NCI-H1417 treated with DMSO at 0.1 percent for 48 hours (cell line): ENCODE measurements around the gene CIRBP.

Experiments
- DNase-seq: peaks from one replicate; lab custom pipeline; 2025; lab: John Stamatoyannopoulos, UW

The CIRBP gene

DNA sequence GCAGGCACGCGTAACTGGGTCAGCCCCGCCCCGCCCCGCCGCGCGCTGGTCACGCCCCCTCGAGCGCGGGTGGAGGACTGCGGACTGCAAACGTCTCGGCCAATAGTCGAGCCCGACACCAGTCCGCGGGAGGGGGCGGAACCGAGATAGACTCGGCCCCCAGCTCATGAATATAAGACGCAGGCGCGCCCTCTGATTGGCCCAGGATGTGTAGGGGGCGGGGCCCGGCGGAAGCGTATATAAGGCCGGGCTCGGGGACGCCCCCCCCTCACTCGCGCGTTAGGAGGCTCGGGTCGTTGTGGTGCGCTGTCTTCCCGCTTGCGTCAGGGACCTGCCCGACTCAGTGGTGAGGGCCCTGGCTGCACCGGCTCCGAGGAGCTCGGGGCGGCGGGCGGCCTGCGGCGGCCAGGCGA, at the start of gene CIRBP:
CIRBP (plus strand) TSS at position 268 of the 413 bp plus-strand sequence. CDS start 1,602 bp downstream, outside the sequence.
- DNase-seq: peak; percentile 86

DNA sequence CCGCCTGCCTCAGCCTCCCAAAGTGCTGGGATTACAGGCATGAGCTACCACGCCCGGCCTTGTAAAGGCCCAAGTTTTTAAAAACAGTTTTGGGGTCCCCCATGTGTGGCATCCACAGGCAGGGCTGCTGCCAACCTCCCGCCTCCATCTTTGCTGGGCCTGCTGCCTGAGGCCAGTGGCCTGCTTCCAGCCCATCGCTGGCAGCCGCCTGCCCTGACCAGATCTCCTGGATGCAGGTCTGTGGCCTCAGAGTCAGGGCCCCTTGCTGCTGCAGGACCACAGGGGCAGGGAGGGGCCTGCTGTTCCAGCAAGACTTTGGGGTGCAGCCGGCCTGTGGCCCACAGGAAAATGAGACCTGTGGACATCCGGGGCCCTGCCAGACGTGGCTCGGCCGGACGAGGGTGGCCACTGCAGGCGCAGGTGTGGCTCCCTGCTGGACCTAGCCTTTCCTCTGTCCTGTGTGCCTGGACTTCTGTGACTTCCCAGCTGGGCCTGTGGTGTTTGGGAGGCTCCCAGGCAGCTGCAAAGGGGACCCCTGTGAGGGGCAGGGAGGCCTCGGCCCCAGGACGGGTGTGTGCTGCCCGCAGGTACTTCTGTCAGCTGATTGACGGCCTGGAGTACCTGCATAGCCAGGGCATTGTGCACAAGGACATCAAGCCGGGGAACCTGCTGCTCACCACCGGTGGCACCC, 49.2 kb upstream of the CIRBP start:
- DNase-seq: no peak

DNA sequence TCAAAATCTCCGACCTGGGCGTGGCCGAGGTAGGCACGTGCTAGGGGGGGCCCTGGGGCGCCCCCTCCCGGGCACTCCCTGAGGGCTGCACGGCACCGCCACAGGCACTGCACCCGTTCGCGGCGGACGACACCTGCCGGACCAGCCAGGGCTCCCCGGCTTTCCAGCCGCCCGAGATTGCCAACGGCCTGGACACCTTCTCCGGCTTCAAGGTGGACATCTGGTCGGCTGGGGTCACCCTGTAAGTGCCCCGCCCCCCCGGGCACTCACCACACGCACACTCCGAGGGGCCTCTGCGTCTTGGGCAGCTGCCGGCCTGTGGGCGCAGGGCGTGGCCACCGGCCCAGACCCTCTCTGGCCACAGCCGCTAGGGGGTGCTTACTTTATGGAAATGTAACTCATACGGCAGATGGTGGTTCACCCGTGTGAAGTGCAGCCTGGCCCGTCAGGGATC, 48.6 kb upstream of the CIRBP start:
- DNase-seq: no peak

DNA sequence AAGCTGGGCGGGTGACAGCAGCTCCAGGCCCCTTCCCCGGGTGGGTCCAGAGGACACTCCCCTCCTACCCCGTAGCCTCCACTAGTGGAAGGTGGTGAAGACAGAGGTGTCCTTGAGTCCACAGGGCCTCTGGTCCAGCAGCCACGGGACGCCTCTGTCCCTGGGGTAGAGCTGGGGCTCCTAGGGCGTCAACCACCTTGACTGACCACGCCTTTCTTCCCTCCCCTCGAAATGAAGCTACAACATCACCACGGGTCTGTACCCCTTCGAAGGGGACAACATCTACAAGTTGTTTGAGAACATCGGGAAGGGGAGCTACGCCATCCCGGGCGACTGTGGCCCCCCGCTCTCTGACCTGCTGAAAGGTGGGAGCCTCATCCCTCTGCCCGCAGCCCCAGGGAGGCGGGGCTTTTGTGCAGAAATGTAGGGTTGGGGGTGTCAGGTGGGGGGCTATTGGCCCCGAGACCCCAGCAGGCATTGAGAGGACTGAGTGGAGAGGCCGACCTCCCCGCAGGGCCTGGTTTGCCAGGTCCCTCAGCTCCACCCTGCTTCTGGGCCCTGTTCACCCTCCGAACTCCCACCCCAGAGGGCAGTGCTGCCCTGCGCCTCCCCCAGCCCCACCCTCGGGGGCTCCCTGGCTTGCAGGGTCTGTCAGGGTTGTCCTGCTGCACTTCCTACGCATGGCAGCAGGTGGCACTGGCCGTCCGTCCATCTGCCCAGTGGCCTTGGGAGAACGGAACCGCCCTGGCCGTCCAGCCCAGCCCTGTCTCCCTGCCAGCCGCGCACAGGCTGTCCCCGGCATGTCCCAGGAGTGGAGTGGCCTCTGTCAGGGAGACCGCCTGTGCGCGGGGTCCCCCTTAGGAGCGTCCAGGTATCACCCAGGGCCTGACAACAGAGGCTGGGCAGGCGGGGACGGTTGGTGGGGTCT, 47.9 kb upstream of the CIRBP start:
- no peak for DNase-seq

DNA sequence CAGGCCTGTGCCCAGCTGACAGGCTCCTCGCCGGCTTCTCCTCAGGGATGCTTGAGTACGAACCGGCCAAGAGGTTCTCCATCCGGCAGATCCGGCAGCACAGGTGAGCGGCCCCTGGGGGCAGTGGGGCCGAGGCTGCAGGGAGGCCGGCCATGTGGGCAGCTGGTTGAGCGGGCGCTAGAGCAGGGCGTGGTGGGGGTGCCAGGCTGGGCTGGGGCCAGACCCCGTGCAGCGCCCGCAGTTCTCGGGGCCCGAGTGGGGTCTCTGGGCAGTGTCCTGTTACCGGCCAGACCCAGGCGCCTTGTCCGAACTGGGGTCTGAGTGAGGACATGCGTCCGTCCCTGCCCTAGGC, 47.3 kb upstream of the CIRBP start:
- no peak for DNase-seq

DNA sequence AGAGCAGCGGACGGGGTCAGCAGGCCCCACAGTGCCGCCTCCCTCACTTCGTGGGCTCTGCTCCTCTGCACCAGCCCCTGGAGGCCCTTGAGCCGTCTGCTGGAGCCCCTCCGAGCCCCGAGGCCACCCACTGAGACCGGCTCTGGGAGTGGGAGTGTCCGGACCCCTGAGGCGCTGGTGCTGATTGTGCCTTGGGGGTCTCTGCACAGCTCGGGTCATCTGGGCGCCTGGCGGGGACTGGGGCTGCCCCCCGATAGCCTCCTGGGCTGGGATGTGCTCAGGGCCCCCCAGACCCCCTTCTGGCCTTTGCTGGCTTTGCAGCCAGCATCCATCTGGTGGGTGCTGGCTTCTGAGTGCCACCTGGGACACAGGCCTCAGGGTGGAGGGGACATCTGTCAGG, 46.7 kb upstream of the CIRBP start:
- DNase-seq: no peak

DNA sequence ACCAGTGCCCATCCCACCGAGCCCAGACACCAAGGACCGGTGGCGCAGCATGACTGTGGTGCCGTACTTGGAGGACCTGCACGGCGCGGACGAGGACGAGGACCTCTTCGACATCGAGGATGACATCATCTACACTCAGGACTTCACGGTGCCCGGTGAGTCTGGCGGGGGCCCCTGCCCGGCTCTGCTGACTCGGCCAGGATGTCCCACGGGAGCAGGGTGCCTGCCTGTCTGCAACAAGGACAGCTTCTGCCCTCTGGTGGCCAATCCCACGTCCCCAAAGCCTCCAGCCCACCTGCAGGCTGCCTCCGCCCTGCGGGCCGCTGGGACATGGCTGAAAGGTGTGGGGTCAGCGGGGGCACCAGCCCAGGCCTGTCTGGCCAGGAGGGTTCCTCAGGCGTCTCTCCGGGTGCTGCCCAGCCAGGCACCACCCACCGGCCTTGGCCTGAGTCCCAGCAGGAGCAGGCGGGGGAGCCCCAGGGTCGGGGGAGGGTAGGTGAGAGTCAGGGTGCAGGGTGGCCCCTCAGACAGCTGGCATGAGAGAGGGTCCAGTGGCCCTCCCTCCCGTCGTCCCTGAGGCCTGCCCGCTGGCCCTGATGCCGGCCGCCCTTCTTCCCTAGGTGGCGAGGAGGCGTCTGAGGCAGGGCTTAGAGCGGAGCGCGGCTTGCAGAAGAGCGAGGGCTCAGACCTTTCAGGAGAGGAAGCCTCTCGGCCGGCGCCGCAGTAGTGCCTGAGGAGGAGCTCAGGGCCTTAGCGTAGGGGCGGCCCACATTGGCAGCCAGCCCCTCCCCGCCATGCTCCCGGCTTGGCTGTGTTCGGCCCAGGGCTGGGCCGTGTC, 45.9 kb upstream of the CIRBP start:
- no peak for DNase-seq

DNA sequence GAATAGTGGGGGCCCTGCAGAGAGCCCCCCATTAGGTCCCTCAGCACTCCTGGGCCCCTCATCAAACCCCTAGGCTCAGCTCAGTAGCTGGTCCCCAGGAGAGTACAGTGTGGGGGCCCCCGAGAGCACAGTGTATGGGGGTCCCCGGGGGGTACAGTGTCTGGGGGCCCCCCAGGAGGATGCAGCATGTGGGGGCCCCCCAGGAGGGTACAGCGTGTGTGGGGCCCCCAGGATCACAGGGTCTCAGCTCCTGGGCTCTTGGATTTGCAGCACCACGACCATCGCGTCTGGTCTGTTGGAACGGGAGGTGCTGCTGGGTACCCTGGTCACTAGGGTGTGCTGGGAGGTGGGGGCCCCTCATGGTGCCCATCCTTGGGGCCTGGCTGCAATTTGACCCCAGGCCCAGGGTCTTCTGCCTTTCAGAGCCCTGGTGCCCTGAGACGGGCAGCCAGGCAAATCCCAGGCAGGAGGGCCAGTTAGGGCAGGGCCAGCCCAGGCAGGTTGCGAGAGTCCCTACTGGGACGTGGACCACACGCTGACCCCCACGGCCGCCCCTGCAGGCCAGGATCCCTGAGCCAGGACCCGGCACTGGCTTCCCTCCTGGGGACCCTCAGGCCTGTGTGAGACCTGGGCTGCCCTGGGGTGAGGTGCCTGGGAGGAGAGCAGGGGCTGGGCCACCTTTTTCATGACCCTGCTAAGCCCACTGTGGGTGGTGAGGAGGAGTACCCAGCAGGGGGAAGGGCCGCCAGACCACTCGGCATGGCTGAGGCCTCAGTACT, 44.9 kb upstream of the CIRBP start:
- DNase-seq: no peak

DNA sequence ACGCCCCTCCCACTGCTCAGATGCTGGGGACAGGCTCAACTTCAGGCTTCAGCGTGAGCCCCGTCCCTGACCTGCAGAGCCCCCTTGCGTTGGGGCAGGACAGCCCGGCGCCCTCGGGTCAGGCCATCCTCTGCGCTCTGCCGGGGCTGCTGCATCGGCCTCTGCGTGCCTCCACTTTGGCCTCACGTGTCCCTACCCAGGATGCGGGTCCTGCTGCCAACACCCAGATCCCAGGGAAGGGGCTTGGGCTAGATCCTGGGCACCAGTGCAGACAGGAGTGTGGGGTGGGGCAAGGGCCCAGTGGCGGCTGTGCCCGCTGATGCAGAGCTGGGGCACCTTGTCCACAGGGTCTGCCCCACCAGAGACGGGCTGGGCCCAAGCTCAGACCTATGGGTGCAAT, 44.3 kb upstream of the CIRBP start:
- DNase-seq: no peak

DNA sequence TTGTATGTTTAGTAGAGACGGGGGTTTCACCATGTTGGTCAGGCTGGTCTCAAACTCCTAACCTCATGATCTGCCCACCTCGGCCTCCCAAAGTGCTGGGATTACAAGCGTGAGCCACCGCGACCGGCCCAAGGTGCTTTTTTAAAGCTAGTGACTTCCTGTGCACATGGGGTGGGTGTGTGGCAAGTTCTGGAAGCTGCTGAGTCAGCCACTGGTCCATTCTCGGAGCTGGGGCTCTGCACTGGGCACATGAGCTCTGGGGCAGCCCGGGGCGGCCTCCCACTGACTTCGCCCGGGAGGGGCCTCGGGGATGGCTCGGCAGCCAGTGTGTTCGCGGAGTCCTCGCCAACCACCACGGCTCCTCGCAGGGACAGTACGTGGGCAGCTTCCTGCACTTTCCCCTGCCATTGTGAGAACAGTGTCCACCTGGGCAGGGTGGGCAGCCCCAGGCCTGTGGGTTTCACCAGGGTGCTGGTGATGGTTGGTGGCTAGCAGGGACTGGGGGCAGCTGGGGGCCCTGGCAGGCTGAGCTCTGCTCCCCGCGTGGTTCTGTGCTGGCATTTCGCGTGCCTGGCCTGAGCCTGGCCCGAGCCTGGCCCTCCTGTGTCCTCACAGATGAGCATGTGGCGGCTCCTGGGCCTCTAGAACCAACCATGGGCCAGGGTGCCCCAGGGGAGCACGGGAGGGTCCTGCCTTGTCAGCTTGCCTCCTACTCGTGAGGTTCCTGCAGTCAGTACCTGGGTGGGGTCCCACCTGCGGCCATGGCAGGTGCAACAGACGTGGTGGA, 43.5 kb upstream of the CIRBP start:
- no peak for DNase-seq

DNA sequence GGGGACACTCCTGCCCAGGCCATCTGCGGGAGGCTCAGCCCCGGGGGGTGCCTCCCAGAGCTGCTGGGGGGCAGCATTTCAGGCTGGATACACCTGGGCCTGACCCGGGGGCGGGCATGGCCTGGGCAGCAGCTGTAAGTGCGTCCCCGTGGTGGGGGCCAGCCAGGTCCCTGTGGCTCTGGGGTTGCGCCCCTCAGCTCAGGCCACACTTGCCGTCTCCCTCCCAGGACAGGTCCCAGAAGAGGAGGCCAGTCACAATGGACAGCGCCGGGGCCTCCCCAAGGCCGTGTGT, 43.0 kb upstream of the CIRBP start:
- DNase-seq: no peak

DNA sequence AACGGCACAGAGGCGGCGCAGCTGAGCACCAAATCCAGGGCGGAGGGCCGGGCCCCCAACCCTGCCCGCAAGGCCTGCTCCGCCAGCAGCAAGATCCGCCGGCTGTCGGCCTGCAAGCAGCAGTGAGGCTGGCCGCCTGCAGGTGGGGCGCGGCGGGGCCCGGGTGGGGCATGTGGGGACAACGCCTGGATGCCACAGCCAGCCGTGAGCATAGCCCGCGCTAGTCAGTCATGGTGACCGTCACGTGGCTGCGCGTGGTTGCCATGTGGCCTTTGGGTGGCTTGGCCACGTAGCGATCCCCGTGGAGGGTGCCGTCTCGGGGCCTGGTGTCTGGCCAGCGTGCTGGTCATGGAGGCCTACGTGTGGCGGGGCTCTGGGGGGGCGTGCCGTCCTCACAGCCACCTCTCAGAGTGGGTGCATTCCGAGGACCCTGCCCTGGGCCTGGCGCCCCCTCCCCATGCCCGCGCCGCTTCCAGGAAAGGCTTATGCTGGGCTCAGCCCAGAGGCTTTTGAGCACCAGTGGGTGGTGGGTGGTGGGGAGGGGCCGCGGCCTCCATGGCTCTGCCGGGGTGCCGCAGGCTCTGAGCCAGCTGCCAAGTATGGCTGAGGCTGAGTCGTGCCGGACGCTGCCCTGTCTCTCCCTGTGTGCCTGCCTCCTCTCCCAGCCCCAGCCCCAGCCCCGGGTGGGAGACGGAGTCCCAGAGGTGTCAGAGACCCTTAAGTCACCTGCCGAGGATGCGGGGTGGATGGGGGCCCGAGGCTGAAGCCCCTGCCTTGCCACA, 42.4 kb upstream of the CIRBP start:
- DNase-seq: no peak

DNA sequence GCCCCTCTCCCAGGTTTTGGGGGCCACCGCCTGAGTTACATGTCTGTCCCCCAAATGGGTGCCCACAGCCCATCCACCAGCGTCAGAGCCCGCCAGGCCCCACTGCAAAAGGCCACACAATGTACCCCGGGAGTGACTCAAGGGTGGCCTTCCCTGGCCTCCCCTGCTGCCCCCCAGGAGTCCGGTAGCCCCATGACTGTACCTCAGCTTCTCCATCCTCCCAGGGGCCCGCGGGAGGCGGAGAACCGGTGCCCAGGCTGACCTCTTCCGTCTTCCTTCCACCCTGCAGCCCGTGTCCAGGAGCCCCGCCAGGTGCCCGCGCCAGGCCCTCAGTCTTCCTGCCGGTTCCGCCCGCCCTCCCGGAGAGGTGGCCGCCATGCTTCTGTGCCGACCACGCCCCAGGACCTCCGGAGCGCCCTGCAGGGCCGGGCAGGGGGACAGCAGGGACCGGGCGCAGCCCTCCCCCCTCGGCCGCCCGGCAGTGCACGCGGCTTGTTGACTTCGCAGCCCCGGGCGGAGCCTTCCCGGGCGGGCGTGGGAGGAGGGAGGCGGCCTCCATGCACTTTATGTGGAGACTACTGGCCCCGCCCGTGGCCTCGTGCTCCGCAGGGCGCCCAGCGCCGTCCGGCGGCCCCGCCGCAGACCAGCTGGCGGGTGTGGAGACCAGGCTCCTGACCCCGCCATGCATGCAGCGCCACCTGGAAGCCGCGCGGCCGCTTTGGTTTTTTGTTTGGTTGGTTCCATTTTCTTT, 41.7 kb upstream of the CIRBP start:
- DNase-seq: no peak

DNA sequence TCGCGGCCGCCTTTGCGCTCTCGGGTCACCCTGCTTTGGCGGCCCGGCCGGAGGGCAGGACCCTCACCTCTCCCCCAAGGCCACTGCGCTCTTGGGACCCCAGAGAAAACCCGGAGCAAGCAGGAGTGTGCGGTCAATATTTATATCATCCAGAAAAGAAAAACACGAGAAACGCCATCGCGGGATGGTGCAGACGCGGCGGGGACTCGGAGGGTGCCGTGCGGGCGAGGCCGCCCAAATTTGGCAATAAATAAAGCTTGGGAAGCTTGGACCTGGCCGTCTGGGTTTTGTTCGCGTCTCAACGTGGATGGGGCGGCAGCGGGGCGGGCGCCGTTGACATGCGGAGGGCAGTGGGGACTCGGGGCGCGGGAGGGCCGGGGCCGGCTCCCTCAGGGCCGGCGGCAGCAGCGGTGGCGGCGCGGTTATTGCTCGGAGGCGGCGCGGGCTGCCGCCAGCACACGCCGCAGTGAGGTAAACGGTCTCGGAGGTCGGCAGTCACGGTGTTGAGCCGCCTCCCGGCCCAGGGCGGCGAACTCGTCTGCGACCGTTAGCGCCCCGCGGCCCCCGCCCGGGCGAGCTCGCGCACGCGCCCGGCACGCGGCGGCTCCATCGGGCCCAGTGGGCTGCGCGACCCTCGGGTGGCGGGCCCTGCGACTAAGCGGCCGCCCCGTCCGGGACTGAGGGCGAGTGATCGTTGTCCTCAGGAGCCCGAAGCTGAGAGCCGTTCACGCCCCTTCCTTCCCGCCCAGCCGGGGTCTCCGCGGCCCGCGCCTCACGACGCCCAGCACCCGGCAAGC, 40.8 kb upstream of the CIRBP start:
- DNase-seq: no peak

DNA sequence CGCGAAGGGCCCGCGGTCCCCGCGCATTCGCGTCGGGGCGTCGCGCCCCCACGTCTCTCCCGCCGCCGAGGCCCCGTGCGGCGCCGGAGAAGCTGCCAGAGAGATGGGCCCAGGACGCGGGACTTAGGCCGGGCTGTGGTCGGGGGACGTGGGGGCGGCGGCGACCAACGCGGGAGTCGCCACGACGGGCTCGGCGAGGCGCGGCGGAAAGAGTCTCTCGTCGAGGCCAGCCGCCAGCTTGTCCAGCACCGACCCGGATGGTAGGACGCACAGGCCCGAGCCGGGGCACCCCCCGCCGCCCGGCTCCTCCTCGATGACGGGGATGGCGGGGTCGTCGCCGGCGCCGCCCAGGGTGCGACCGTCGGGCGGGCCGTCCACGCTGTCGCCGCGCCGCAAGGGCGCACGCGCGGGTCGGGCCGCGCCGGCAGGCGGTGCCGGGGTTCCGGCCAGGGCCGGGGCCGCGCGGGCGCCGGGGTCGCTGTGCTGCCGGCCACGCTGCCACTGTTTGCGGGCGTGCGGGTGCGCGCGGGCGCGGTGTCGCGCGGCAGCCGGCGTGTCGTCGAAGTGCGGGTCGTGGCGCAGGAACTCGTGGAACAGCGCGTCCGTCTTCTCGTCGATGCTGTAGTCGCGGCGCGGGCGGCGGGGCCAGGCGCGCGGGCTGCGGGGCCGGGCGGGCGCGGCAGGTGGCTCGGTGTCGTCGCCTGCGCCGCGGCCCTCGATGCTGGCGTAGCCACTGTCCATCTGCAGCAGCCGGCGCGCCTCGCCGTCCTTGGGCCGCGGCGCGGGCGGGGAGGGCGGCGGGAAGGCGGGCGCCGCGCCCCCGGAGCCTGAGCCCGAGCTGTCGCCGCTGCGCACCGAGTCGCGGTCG, 39.8 kb upstream of the CIRBP start:
- no peak for DNase-seq

DNA sequence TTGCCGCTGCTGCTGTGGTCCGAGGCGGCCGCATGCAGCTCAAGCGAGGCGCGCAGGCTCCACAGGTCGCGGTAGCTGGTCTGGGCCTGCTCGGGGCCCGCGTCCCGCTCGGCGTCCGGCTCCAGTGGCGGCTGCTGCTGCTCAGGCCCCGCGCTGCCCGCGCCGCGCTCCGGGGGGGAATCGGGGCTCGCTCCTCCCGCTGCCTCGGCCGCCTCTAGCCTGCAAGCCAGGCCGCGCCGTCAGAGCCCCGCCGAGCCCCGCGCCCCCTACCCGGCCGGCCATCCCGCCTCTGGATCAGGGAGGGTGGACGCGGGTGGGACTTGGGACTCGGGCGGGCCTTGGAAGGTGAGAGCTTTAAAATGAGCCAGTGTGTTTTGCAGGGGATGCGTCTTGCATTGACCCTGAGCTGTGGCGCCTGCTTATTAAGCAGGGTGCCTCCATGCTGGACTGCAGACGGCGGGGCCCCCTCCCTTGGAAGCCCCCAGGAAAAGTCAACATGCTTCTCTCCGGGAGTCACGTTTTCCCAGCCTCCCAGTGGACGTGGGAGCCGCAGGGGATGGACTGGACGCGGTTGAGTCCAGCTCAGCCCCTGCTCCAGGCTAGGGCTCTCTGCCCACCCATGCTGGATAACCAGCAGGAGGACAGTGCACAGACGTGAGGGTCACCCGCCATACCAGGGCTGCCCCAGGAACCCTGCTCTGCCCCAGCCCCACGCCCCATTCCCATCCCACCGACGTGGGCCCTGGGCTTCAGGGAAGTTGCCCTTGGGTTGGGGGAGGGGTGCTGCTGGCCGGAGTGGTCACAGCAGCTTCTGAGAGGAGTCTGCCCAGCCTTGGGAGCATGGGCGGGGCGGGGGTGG, 39.0 kb upstream of the CIRBP start:
- no peak for DNase-seq
